ENCODE data around the gene EVPL. TPM values are rescaled to one million over a fixed set of nuclear protein-coding genes. Genes with fewer than 3 reads are reported as not detected.
A peak's percentile ranks its signal among the peaks of the same experiment; 100 is the strongest.

Gene EVPL
- polyA plus RNA-seq, 1 donor: 63.2 TPM

DNA sequence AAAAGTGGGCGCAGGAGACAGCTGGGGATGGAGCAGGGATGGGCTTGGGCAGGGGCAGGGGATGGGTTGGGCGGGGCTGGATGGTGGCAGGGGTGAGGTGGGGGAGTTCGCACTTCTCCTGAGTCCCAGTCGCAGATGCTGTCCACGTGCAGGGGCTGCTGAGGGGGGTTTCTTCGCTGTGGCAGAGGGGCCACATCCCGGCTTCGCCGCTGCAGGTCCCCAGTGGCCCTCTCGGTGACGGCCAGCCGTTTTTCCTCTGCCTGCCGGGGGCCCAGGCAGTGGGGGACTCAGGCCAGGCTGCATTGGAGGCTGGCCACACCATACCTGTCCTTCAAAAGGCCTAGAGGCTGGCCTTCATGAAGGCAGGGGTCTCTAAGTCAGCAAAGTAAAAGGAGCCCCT, 8.3 kb downstream of the EVPL start:
- no peak for DNase-seq
- H3K27ac ChIP-seq (ENCODE audit: low read length): no peak overlapping the region
- no CpG with 5 or more reads among the region's 13 CpGs for WGBS (ENCODE audit: insufficient coverage, low lambda C conversion rate)
- peaks cover 9% of the 10 kb centered on the region for H3K4me1 ChIP-seq (ENCODE audit: control insufficient read depth, insufficient read depth, low read length)
- H3K9me3 ChIP-seq (ENCODE audit: control insufficient read depth, low read depth, low read length): no peaks in the 10 kb centered on the region
- no peaks in the 10 kb centered on the region for H3K27me3 ChIP-seq (ENCODE audit: control insufficient read depth, insufficient read depth, low read length)
- H3K4me3 ChIP-seq (ENCODE audit: low read length): no peak overlapping the region
- peaks cover 54% of the 10 kb centered on the region for H3K36me3 ChIP-seq (ENCODE audit: control insufficient read depth, insufficient read depth, low read length)

DNA sequence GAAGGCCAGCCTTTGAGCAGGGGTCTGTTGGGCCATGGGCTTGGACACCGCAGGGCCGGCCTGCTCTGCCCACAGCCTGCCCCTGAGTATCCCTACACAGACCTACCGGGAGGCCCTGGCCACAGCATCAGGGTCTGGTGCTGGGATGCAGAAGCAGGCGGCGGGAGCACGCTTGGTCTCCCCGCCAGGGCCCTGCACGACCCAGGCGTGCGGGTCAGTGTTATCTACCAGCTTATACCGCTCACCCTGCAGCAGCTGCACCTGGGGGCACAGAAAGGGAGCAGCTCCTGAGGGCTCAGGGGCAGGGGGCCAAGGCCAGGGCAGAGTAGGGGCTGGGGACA, 8.8 kb downstream of the EVPL start:
- Histone ChIP-seq H3K36me3 (ENCODE audit: control insufficient read depth, insufficient read depth, low read length) (peaks cover 55% of the 10 kb centered on the region), H3K4me1 (ENCODE audit: control insufficient read depth, insufficient read depth, low read length) (peaks cover 9% of the 10 kb centered on the region), H3K27ac (ENCODE audit: low read length) (no peak overlapping the region), H3K27me3 (ENCODE audit: control insufficient read depth, insufficient read depth, low read length) (no peaks in the 10 kb centered on the region), H3K4me3 (ENCODE audit: low read length) (no peak overlapping the region), H3K9me3 (ENCODE audit: control insufficient read depth, low read depth, low read length) (no peaks in the 10 kb centered on the region)
- WGBS (ENCODE audit: insufficient coverage, low lambda C conversion rate): no CpG with 5 or more reads among the region's 11 CpGs
- no peak for DNase-seq

DNA sequence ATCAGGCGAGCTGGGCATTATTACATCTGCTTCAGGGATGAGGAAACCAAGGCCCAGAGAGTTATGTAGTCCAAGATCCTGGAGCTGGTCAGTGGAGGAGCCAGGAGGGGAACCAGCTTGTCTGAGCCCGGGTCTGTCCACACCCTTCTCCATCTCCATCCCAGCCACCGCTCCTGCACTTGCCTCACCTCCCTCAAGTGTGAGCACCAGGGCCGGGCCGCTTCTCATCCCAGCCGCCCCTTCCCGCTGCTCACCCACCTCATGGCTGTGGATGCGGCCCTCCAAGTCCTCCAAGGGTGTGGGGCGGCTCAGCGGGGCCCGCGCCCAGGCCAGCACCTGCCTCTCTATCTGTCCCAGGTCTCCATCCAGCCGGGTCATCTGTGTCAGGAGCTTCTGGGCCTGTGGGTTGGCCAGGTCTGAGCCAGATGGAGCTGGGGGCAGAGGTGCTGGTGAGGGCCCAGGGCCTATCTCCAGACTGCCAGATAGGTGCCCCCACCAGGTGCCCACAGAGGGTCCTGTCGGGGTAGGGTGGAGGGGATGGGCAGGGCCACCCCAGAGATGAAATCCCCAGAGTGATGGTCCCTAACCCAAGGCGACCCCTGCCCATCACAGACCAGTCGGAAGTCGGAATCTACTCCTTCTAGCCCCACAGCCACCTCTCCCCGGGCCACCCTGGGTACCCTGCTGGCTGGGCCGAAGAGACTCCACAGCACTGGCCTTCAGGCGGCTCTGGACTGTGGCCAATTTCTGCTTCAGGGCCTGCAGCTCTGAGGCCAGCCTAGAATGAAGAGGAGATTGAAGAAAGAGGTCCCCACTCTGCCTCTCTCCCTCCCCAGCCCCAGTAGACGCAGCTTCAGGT, 9.4 kb downstream of the EVPL start:
- Histone ChIP-seq H3K27me3 (ENCODE audit: control insufficient read depth, insufficient read depth, low read length) (no peaks in the 10 kb centered on the region), H3K9me3 (ENCODE audit: control insufficient read depth, low read depth, low read length) (no peaks in the 10 kb centered on the region), H3K4me1 (ENCODE audit: control insufficient read depth, insufficient read depth, low read length) (peaks cover 9% of the 10 kb centered on the region), H3K4me3 (ENCODE audit: low read length) (no peak overlapping the region), H3K27ac (ENCODE audit: low read length) (no peak overlapping the region), H3K36me3 (ENCODE audit: control insufficient read depth, insufficient read depth, low read length) (peaks cover 52% of the 10 kb centered on the region)
- DNase-seq: no peak
- no CpG with 5 or more reads among the region's 21 CpGs for WGBS (ENCODE audit: insufficient coverage, low lambda C conversion rate)

DNA sequence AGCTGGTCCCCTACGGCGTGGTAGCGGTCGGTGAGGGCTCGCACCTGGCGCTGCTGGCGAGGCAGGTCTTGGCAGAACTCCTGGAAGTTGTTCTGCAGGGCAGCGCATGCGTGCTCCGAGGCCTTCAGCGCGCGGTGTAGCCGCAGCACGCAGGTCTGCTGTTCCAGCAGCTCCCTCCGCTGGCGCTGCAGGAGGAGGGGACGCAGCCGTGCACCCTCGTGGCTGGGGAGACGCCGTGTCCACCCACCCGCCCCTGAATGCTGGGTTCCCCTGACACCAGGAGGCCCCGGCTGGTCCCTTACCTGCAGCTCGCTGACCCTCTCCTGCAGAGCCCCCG, 12.2 kb downstream of the EVPL start:
- Histone ChIP-seq H3K4me3 (ENCODE audit: low read length) (no peak overlapping the region), H3K4me1 (ENCODE audit: control insufficient read depth, insufficient read depth, low read length) (peaks cover 9% of the 10 kb centered on the region), H3K27ac (ENCODE audit: low read length) (no peak overlapping the region), H3K27me3 (ENCODE audit: control insufficient read depth, insufficient read depth, low read length) (no peaks in the 10 kb centered on the region), H3K36me3 (ENCODE audit: control insufficient read depth, insufficient read depth, low read length) (peaks cover 66% of the 10 kb centered on the region), H3K9me3 (ENCODE audit: control insufficient read depth, low read depth, low read length) (no peaks in the 10 kb centered on the region)
- no CpG with 5 or more reads among the region's 26 CpGs for WGBS (ENCODE audit: insufficient coverage, low lambda C conversion rate)
- no peak for DNase-seq

DNA sequence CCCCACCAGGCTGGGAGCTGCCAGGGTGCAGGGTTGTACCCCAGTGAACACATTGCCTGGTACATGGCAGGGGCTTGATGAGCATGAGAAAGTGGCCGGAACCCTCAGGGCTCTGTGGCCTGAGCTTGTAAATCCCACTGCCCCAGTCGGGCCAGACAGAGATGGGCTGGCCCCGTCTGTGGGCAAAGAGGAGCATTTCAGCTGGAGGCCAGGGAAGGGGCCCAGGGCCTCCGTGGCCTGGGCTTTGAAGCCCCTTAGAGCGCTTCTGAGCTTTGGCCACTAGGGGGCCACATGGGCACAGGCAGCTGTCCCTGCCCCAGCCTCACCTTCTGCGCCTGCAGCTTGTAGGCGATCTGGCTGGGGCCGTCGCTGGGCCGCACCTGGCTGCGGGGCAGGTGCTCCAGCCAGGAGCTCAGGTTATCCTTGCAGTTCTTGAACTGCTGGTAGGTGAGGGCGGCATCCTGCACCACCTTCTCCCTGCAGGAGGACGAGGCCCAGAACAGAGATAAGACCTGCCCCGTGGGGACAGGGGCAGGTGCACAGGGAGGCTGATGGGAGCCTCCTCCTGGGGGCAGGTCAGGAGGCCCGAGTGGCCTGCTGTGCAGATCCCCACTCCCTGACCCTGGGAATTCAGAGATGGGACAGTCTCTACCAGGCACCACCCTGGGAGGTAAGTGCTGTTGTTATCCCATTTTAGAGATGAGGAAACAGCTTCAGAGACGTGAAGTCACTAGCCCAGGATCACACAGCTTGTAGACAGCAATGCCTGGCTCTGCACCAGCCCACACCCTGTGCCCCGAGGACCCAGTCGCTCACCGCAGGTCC, 12.8 kb downstream of the EVPL start:
- H3K27ac ChIP-seq (ENCODE audit: low read length): no peak overlapping the region
- DNase-seq: peak; percentile 68 to 71
- peaks cover 9% of the 10 kb centered on the region for H3K4me1 ChIP-seq (ENCODE audit: control insufficient read depth, insufficient read depth, low read length)
- peaks cover 67% of the 10 kb centered on the region for H3K36me3 ChIP-seq (ENCODE audit: control insufficient read depth, insufficient read depth, low read length)
- H3K9me3 ChIP-seq (ENCODE audit: control insufficient read depth, low read depth, low read length): peaks cover 5% of the 10 kb centered on the region
- WGBS (ENCODE audit: insufficient coverage, low lambda C conversion rate): 80% methylated on average over 1 of the region's 19 CpGs
- no peaks in the 10 kb centered on the region for H3K27me3 ChIP-seq (ENCODE audit: control insufficient read depth, insufficient read depth, low read length)
- H3K4me3 ChIP-seq (ENCODE audit: low read length): no peak overlapping the region

DNA sequence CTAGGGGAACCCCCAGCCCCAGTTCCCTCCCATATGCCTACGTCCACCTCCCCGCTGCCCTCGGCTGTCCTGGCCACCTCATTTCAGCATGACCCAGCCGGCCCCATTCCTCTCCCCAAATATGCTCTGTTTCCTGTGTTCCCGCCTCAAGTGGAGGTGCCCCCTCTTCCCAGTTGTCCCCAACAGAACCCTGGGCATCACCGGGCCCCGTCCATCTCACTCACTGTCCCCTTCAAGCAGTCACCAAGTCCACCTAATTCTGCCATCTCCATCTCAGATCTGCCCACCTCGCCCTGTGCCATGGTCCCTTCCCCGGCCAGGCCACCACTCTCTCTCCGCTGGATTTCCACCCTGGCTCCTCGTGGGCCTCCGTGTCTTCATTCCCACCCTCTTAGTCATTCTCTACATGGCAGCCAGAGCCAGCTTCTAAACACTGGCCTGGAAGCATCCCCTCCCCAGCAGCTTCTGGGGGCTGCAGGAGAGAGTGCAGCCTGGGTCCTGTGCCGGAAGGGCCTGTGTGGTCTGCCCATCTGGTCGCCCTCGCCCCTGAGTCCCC, 13.7 kb downstream of the EVPL start:
- peaks cover 65% of the 10 kb centered on the region for H3K36me3 ChIP-seq (ENCODE audit: control insufficient read depth, insufficient read depth, low read length)
- H3K4me1 ChIP-seq (ENCODE audit: control insufficient read depth, insufficient read depth, low read length): peaks cover 9% of the 10 kb centered on the region
- 100% methylated on average over 1 of the region's 15 CpGs for WGBS (ENCODE audit: insufficient coverage, low lambda C conversion rate)
- peaks cover 13% of the 10 kb centered on the region for H3K9me3 ChIP-seq (ENCODE audit: control insufficient read depth, low read depth, low read length)
- no peak overlapping the region for H3K27ac ChIP-seq (ENCODE audit: low read length)
- no peak overlapping the region for H3K4me3 ChIP-seq (ENCODE audit: low read length)
- H3K27me3 ChIP-seq (ENCODE audit: control insufficient read depth, insufficient read depth, low read length): no peaks in the 10 kb centered on the region
- DNase-seq: no peak

DNA sequence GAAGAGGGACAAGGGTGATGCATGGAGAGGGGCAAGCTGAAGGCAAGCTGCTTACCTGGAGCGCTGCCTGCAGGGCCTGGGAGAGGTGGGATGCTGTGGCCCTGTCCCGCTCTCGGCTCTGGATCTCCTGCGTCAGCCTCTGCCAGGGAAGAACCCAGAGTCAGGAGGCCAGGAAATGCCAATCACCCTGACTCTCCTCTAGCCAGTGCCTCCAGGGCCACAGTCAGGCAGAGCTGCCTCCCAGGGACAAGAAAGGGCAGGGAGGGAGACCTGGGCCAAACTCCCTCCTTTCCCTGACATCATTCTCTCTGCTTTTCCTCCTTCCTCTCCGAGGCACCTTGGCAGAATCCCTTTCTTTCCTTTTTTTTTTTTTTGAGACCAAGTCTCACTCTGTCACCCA, 15.2 kb downstream of the EVPL start:
- Histone ChIP-seq H3K4me1 (ENCODE audit: control insufficient read depth, insufficient read depth, low read length) (peaks cover 9% of the 10 kb centered on the region), H3K27ac (ENCODE audit: low read length) (no peak overlapping the region)
- 67% methylated on average over 1 of the region's 5 CpGs for WGBS (ENCODE audit: insufficient coverage, low lambda C conversion rate)

DNA sequence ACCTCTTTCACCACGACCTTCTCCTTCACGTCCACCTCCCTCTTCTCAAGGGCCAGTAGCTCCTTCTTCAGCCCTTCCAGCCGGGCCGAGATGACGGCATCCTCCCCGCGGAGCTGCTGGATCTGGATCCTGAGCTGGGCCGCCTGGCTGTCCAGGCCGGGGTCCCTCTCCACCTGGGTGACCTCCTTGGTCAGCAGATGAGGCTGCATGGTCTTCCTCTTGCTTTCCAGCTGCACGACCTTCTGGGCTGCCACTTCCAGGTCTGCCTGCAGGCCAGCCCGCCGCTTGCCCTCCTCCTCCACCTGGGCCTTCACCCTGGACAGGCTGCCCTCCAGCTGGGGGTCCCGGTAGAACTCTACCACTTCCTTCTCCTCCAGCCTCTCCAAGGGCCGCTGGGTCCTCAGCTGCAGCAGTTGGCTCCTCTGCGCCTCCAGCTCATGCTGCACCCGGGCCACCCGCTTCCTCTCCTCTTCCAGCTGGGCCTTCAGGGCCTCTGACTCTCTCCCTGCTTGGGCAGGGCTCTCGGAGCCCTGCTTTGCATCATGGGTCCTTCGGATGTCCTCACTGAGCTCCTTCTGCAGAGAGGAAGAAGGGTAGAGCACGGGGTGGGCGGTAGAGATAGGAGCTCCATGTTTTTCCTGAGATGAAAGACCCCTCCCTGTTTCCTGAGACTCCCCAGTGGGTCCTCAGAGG, 17.0 kb downstream of the EVPL start:
- Histone ChIP-seq H3K9me3 (ENCODE audit: control insufficient read depth, low read depth, low read length) (peaks cover 20% of the 10 kb centered on the region), H3K27me3 (ENCODE audit: control insufficient read depth, insufficient read depth, low read length) (no peaks in the 10 kb centered on the region), H3K4me3 (ENCODE audit: low read length) (no peak overlapping the region), H3K4me1 (ENCODE audit: control insufficient read depth, insufficient read depth, low read length) (peaks cover 9% of the 10 kb centered on the region), H3K36me3 (ENCODE audit: control insufficient read depth, insufficient read depth, low read length) (peaks cover 70% of the 10 kb centered on the region), H3K27ac (ENCODE audit: low read length) (no peak overlapping the region)
- no peak for DNase-seq
- WGBS (ENCODE audit: insufficient coverage, low lambda C conversion rate): no CpG with 5 or more reads among the region's 21 CpGs

More for the DNA sequence above, 15.2 kb downstream of the EVPL start:
- H3K4me3 ChIP-seq (ENCODE audit: low read length): no peak overlapping the region
- no peak for DNase-seq
- H3K9me3 ChIP-seq (ENCODE audit: control insufficient read depth, low read depth, low read length): peaks cover 20% of the 10 kb centered on the region
- H3K36me3 ChIP-seq (ENCODE audit: control insufficient read depth, insufficient read depth, low read length): peaks cover 61% of the 10 kb centered on the region
- no peaks in the 10 kb centered on the region for H3K27me3 ChIP-seq (ENCODE audit: control insufficient read depth, insufficient read depth, low read length)

DNA sequence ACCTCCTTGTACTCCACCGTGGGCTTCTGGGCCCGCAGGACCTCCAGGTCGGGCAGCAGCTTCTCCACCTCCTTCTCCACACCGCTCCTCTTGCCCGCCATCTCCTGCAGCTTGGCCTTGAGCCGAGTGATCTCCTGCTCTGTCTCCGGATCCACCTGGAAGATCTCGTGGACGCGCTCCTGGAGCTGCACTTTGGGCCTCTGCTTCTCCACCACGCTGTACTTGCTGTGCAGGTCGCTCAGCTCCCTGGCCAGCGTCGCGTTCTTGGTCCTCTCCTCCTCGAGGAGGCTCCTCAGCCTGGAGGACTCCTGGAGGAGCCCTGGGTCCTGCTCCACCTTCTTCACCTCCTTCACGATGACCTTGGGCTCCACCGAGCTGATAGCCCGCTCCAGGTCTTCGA, 17.7 kb downstream of the EVPL start:
- peaks cover 5% of the 10 kb centered on the region for H3K4me1 ChIP-seq (ENCODE audit: control insufficient read depth, insufficient read depth, low read length)
- no peaks in the 10 kb centered on the region for H3K27me3 ChIP-seq (ENCODE audit: control insufficient read depth, insufficient read depth, low read length)
- DNase-seq: no peak
- peaks cover 20% of the 10 kb centered on the region for H3K9me3 ChIP-seq (ENCODE audit: control insufficient read depth, low read depth, low read length)
- no peak overlapping the region for H3K27ac ChIP-seq (ENCODE audit: low read length)
- WGBS (ENCODE audit: insufficient coverage, low lambda C conversion rate): 96% methylated on average over 4 of the region's 20 CpGs
- no peak overlapping the region for H3K4me3 ChIP-seq (ENCODE audit: low read length)
- peaks cover 73% of the 10 kb centered on the region for H3K36me3 ChIP-seq (ENCODE audit: control insufficient read depth, insufficient read depth, low read length)
